Endothelial cell (in vitro differentiated cells): Measurements from ENCODE around the gene NAA15. TPM values are rescaled to one million over a fixed set of nuclear protein-coding genes. Genes with fewer than 3 reads are reported as not detected.

Experiments
- DNase-seq: peaks from one replicate; pipeline ENCODE4 v3.0.0; 2021; ENCODE audit warnings: low spot score
- H3K27ac Mint-ChIP-seq: one replicate; pipeline ENCODE4 v1.8.0; 2021; ENCODE audit warnings: mixed read lengths, inconsistent platforms; ENCODE audit not compliant: unreplicated experiment
- H3K27me3 Mint-ChIP-seq: one replicate; pipeline ENCODE4 v1.8.0; 2021; ENCODE audit warnings: mild to moderate bottlenecking, moderate library complexity, mixed read lengths, inconsistent platforms; ENCODE audit not compliant: unreplicated experiment
- H3K36me3 Mint-ChIP-seq: one replicate; pipeline ENCODE4 v1.8.0; 2021; ENCODE audit warnings: mild to moderate bottlenecking, low read depth, mixed read lengths, inconsistent platforms; ENCODE audit not compliant: unreplicated experiment
- H3K4me1 Mint-ChIP-seq: one replicate; pipeline ENCODE4 v1.8.0; 2021; ENCODE audit warnings: mild to moderate bottlenecking, mixed read lengths, inconsistent platforms; ENCODE audit not compliant: unreplicated experiment
- H3K4me3 Mint-ChIP-seq: one replicate; pipeline ENCODE4 v1.8.0; 2021; ENCODE audit warnings: mild to moderate bottlenecking, mixed read lengths, inconsistent platforms; ENCODE audit not compliant: unreplicated experiment
- H3K9me3 Mint-ChIP-seq: one replicate; pipeline ENCODE4 v1.8.0; 2021; ENCODE audit warnings: mixed read lengths, inconsistent platforms; ENCODE audit not compliant: unreplicated experiment
- CTCF ChIP-seq: fragments of 200-600 bp; sonication (generic); IDR thresholded peaks from one replicate; pipeline ENCODE4 v1.5.0; 2021; ENCODE audit warnings: antibody characterized with exemption; ENCODE audit not compliant: unreplicated experiment
- total RNA-seq: library from RNA; stranded (reverse); fragmentation: NEBNext Ultra II Directional; extraction: Animal tissue kit (Norgen Biotek cat#: 25700); gene quantifications from one replicate; pipeline ENCODE4 v1.2.1, GENCODE V29; 2021; ENCODE audit not compliant: unreplicated experiment

The NAA15 gene
- total RNA-seq, 1 donor from 2014 or later = 37.8 TPM

- DNase-seq = no peak
- Mint-ChIP-seq H3K36me3 (no peaks in the 10 kb centered on the region), H3K9me3 (no peaks in the 10 kb centered on the region), H3K27ac (no peak overlapping the region), H3K4me3 (no peak overlapping the region), H3K27me3 (no peaks in the 10 kb centered on the region), H3K4me1 (no peaks in the 10 kb centered on the region)
- TF ChIP-seq CTCF = no peak
Measured at GRCh38 chr4:139386421-139386820, 85.1 kb downstream of the NAA15 start.

- no peaks in the 10 kb centered on the region for H3K36me3 Mint-ChIP-seq
Measured at GRCh38 chr4:139389102-139389501, 87.8 kb downstream of the NAA15 start.

GRCh38 chr4:139389991-139390390 is 88.7 kb downstream of the NAA15 start:
- no peaks in the 10 kb centered on the region for H3K9me3 Mint-ChIP-seq
- H3K4me1 Mint-ChIP-seq = no peaks in the 10 kb centered on the region
- no peak for DNase-seq
- no peaks in the 10 kb centered on the region for H3K27me3 Mint-ChIP-seq
- no peak overlapping the region for H3K27ac Mint-ChIP-seq
- no peaks in the 10 kb centered on the region for H3K36me3 Mint-ChIP-seq
- no peak for TF ChIP-seq CTCF
- H3K4me3 Mint-ChIP-seq = no peak overlapping the region

More at GRCh38 chr4:139389102-139389501, 87.8 kb downstream of the NAA15 start:
- Mint-ChIP-seq H3K9me3 (no peaks in the 10 kb centered on the region), H3K4me1 (no peaks in the 10 kb centered on the region), H3K4me3 (no peak overlapping the region), H3K27ac (peak overlapping the region; percentile 16), H3K27me3 (no peaks in the 10 kb centered on the region)
- no peak for TF ChIP-seq CTCF
- no peak for DNase-seq

- Mint-ChIP-seq H3K27me3 (no peaks in the 10 kb centered on the region), H3K4me1 (no peaks in the 10 kb centered on the region), H3K4me3 (no peak overlapping the region), H3K36me3 (no peaks in the 10 kb centered on the region), H3K9me3 (no peaks in the 10 kb centered on the region), H3K27ac (no peak overlapping the region)
- DNase-seq = no peak
- TF ChIP-seq CTCF = no peak
Measured at GRCh38 chr4:139391731-139392130, 90.4 kb downstream of the NAA15 start.

- Mint-ChIP-seq H3K9me3 (no peaks in the 10 kb centered on the region), H3K4me1 (no peaks in the 10 kb centered on the region), H3K4me3 (no peak overlapping the region), H3K36me3 (no peaks in the 10 kb centered on the region), H3K27ac (no peak overlapping the region), H3K27me3 (peaks cover 2% of the 10 kb centered on the region)
- TF ChIP-seq CTCF = no peak
- DNase-seq = no peak
Measured at GRCh38 chr4:139392797-139393196, 91.5 kb downstream of the NAA15 start.
